Neuron (in vitro differentiated cells): ENCODE data around the gene AMER2.
A peak's percentile ranks its signal among the peaks of the same experiment; 100 is the strongest.

Experiments
- H2AFZ ChIP-seq: one replicate; pipeline ENCODE4 v1.6.1; 2013; ENCODE audit warnings: low read depth, mild to moderate bottlenecking, inconsistent platforms, low read length, moderate library complexity
- H3K27me3 ChIP-seq: one replicate; pipeline ENCODE4 v1.6.1; 2013; ENCODE audit warnings: low read length; ENCODE audit not compliant: insufficient read depth
- H3K36me3 ChIP-seq: one replicate; pipeline ENCODE4 v1.6.1; 2013; ENCODE audit warnings: low read length; ENCODE audit not compliant: insufficient read depth
- H3K4me1 ChIP-seq: one replicate; pipeline ENCODE4 v1.6.1; 2013; ENCODE audit warnings: low read length; ENCODE audit not compliant: insufficient read depth
- H3K4me3 ChIP-seq: 2 replicates; pipeline ENCODE4 v1.5.1; 2013; ENCODE audit warnings: mild to moderate bottlenecking, low read length, moderate library complexity
- H3K9me3 ChIP-seq: one replicate; pipeline ENCODE4 v1.6.1; 2013; ENCODE audit warnings: low read length

Gene AMER2, protein sequence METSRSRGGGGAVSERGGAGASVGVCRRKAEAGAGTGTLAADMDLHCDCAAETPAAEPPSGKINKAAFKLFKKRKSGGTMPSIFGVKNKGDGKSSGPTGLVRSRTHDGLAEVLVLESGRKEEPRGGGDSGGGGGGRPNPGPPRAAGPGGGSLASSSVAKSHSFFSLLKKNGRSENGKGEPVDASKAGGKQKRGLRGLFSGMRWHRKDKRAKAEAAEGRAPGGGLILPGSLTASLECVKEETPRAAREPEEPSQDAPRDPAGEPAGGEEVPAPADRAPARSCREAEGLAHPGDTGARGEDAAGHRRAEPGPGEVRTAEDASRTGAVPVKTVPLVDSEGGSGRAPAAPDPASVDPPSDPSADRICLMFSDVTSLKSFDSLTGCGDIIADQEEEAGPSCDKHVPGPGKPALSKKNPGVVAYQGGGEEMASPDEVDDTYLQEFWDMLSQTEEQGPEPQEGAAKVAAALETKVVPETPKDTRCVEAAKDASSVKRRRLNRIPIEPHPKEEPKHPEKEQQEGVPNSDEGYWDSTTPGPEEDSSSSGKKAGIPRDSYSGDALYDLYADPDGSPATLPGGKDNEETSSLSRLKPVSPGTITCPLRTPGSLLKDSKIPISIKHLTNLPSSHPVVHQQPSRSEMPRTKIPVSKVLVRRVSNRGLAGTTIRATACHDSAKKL

DNA sequence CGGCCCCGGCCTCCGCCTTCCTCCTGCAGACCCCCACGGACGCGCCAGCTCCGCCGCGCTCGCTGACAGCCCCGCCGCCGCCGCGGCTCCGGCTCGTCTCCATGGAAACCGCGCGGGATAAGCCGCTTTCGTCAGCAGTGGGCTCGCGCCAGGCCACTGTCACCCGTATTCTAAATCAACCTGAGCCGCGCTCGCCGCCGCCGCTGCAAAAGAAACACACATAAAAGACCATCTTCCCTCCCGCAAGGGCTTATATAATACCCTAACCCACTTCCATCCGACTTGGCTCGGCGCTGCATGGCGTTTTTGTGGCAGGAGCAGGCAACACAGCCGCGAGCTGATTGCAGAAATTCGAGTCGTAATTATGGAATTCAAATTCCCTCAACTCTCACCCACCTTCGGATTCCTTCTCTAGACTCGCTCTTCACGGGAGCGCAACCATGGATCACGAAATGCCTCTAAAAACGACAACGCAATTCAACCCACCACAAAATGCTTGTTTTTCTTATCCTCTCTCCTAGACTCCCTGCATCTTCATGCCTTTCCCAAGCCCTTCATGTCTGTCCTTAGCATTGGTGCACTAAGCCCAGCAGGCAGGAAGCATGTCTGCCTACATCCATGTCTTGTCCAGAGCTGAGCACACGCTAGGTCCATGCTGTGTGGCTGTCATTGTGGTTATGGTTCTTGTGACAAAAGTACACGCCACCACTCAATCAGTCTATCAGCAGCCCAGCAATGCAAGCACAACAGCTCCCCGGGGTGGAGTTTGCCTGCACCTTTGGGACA is at the start of gene AMER2:
TSS of gene AMER2 (minus strand) at position 772 of the 786 bp plus-strand sequence. CDS start at position 103, 669 bp downstream.
- Histone ChIP-seq H2AFZ (peak within 1 kb of the TSS; percentile 89), H3K4me3 (peak within 1 kb of the TSS; percentile 43), H3K9me3 (peaks cover 14% of the 10 kb centered on the region), H3K4me1 (peaks cover 16% of the 10 kb centered on the region), H3K36me3 (no peaks in the 10 kb centered on the region), H3K27me3 (peaks cover 11% of the 10 kb centered on the region)

DNA sequence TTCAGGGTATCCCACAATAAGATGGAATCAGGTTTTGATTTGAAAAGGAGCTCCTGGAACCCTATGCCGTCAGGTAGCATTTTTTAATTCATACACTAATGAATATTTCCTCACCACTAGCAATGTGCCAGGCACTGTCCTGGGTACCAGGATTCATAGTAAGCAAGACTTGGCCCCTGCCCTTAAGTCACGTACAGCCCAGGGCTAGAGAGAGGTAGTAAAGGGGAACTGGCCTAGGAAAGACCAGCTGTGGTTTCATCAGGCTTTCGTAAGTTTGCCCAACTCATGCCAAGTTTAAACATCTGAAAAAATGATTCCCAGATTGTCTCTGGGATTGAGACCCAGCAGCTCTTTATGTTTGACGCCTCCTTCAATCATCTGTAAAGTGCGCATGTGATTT is 45.9 kb upstream of the AMER2 start:
- H3K36me3 ChIP-seq = no peaks in the 10 kb centered on the region
- H3K4me3 ChIP-seq = peak overlapping the region; percentile 12
- peak overlapping the region; percentile 65 for H2AFZ ChIP-seq
- H3K4me1 ChIP-seq = peaks cover 34% of the 10 kb centered on the region
- no peaks in the 10 kb centered on the region for H3K27me3 ChIP-seq
- H3K9me3 ChIP-seq = no peaks in the 10 kb centered on the region

DNA sequence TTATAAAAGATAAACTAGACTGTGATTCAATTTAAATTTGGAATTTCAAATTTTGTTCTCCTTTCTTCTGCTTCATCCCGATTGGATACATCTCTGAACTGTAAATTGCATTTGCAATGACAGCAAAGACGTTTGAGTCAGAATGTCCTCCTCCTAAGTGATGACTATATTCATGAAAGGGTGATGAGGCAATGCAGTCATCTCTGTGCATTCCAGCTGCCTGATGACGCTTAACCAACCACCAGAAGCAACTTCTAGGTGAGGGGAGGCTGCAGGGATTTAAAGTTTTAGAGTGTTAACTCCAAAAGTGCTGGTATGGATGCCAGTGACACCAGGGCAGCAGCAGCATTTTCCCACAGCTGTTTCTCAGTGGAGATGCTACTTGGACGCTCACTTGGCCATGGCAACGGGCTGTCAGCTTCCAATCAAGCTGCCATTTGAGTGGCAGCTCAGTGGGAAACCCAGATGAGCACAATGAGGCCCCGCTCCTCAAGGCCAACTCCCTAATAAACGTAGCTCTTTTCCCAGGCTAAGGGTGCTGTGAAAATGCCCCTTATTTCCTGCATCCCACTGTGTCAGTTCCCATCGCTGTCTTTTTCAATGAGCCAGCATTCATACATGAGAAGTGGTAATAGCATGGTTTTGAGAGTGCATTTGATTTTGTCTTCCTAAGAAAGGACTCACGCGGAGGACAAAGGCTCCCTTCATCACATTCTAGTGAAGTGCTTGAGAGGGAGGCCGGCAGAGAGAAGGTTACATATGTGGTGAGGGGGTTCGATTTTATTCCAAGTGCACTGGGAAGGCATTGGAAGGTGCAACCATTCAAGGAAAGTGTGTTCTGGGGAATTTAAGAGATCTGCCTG is 45.2 kb upstream of the AMER2 start:
- peaks cover 34% of the 10 kb centered on the region for H3K4me1 ChIP-seq
- peak overlapping the region; percentile 12 for H3K4me3 ChIP-seq
- no peaks in the 10 kb centered on the region for H3K27me3 ChIP-seq
- H3K9me3 ChIP-seq = no peaks in the 10 kb centered on the region
- H2AFZ ChIP-seq = peak overlapping the region; percentile 65
- no peaks in the 10 kb centered on the region for H3K36me3 ChIP-seq

- Histone ChIP-seq H2AFZ (no peak overlapping the region), H3K4me1 (peaks cover 34% of the 10 kb centered on the region), H3K27me3 (no peaks in the 10 kb centered on the region), H3K36me3 (no peaks in the 10 kb centered on the region), H3K4me3 (no peak overlapping the region), H3K9me3 (no peaks in the 10 kb centered on the region)
These were observed 43.1 kb upstream of the AMER2 start for GRCh38 chr13:25215253-25215575.

- H3K36me3 ChIP-seq = no peaks in the 10 kb centered on the region
- H3K4me1 ChIP-seq = peaks cover 34% of the 10 kb centered on the region
- H3K4me3 ChIP-seq = no peak overlapping the region
- no peaks in the 10 kb centered on the region for H3K27me3 ChIP-seq
- H3K9me3 ChIP-seq = no peaks in the 10 kb centered on the region
- H2AFZ ChIP-seq = no peak overlapping the region
These were observed 42.6 kb upstream of the AMER2 start for GRCh38 chr13:25214491-25215252.

DNA sequence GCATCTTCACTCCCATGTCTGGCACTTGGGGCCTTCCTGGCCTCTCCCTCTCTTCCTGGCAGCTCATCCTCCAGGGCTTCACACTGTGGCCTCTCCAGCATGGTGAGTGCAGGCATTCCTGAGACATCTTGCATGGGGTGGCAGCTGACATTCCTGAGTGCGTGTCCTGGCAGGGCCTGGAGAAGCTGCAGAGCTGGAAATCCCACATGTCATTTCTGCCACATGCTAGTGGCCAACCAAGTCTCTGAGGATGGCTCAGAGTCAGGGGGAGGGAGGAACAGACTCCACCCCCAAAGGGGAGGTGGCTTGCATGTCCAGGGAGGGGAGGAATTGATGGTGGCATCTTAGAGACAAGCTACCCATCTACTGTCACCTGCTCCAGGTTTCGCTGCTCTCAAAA is 41.6 kb upstream of the AMER2 start:
- Histone ChIP-seq H3K4me3 (no peak overlapping the region), H3K9me3 (no peaks in the 10 kb centered on the region), H2AFZ (no peak overlapping the region), H3K27me3 (no peaks in the 10 kb centered on the region), H3K4me1 (peaks cover 29% of the 10 kb centered on the region), H3K36me3 (no peaks in the 10 kb centered on the region)

- Histone ChIP-seq H3K9me3 (no peaks in the 10 kb centered on the region), H3K36me3 (no peaks in the 10 kb centered on the region), H2AFZ (no peak overlapping the region), H3K4me3 (no peak overlapping the region), H3K27me3 (no peaks in the 10 kb centered on the region), H3K4me1 (peaks cover 7% of the 10 kb centered on the region)
These were observed 38.9 kb upstream of the AMER2 start for GRCh38 chr13:25210842-25211569.

DNA sequence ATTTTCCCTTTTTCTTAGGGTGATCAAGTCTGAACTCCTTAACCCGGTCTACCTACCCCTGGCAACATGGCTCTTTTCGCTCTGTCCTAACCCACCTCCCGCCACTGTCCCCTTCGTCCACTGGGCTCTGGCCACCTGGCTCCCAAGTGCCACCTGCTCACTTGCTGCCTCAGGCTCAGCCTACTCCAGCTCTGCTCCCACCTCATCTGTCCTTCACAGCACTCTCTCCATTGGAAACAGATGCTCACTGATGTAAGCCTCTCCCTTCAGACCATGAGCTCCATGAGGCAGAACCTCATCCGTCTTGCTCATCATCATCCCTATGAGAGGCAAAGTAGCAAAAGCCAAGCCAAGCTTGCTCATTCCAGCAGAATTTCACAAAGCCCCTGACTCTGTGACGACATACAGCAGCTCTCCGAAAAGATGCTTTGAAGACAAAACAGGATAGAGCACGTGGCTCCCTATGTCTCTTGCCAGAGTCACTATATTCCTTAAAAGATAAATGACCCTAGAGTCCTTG is 35.3 kb upstream of the AMER2 start:
- H3K4me3 ChIP-seq = no peak overlapping the region
- H3K36me3 ChIP-seq = no peaks in the 10 kb centered on the region
- H3K27me3 ChIP-seq = no peaks in the 10 kb centered on the region
- no peak overlapping the region for H2AFZ ChIP-seq
- no peaks in the 10 kb centered on the region for H3K4me1 ChIP-seq
- no peaks in the 10 kb centered on the region for H3K9me3 ChIP-seq

DNA sequence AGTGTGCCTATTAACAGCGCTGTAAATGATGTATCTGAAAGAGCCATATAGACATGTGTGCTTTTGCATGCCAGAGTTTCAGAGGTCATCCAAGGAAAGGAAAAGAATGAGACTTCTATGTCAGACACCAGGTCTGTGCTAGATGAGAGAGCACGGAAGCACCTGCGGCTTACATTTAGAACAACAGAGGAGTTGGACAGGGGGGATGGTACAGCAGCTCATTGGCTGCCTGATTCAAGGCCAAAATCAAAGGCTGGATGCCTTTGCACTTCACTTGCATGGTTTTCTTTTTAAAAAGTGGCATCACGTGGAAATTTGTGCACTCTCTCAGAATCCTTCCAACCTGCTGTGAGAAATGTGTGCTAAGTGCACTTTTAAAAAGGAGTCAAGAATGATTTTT is 32.8 kb upstream of the AMER2 start:
- no peaks in the 10 kb centered on the region for H3K36me3 ChIP-seq

DNA sequence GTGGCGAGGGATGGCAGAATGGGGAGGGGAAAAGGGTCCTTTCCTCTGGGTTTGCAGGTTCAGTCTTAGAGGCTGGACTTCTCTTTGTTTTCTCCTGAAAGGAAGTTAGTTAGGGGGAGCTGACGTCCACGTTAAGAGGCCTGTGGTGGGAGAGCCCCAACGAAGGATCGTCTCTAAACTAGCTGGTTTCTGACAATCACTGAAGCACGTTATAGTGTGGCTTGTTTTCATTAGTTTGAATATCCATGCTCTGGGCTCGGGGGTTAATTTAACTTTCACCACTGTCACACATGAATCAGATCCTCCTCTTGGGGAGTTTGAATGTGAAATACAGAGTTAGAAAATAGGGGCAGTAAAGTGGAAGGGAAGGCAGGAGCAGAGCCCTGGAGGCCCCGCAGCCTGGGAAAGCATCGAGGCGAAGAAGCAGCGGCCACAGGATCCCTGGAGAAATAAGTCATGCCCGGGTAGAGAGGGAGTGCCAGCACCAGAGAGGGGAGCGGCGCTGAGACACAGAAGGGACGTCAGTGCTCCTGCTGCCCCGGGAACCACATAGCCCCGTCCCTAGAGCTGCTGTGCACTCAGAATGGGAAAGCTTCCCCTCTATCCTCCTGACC is 31.1 kb upstream of the AMER2 start:
- H3K4me1 ChIP-seq = no peaks in the 10 kb centered on the region
- peak overlapping the region; percentile 56 for H2AFZ ChIP-seq
- no peaks in the 10 kb centered on the region for H3K9me3 ChIP-seq
- H3K36me3 ChIP-seq = no peaks in the 10 kb centered on the region
- no peak overlapping the region for H3K4me3 ChIP-seq
- H3K27me3 ChIP-seq = no peaks in the 10 kb centered on the region

More for the DNA sequence above, 32.8 kb upstream of the AMER2 start:
- no peaks in the 10 kb centered on the region for H3K27me3 ChIP-seq
- no peak overlapping the region for H2AFZ ChIP-seq
- H3K9me3 ChIP-seq = no peaks in the 10 kb centered on the region
- H3K4me1 ChIP-seq = no peaks in the 10 kb centered on the region
- no peak overlapping the region for H3K4me3 ChIP-seq

- Histone ChIP-seq H2AFZ (no peak overlapping the region), H3K27me3 (no peaks in the 10 kb centered on the region), H3K4me1 (no peaks in the 10 kb centered on the region), H3K36me3 (no peaks in the 10 kb centered on the region), H3K4me3 (no peak overlapping the region), H3K9me3 (no peaks in the 10 kb centered on the region)
These were observed 28.7 kb upstream of the AMER2 start for GRCh38 chr13:25200783-25201182.
